ENCODE data around the gene TMEM19. TPM values are rescaled to one million over a fixed set of nuclear protein-coding genes. Genes with fewer than 3 reads are reported as not detected.

The TMEM19 gene
- total RNA-seq, 1 experiment from 2014 or later: 17.3 TPM

- no peaks in the 10 kb centered on the region for H3K79me1 ChIP-seq (ENCODE audit: insufficient read depth, low read depth, low read length, poor library complexity, severe bottlenecking)
- no peaks in the 10 kb centered on the region for H3K4me1 ChIP-seq (ENCODE audit: insufficient read depth, low read length)
- H4K91ac ChIP-seq (ENCODE audit: insufficient read length, low read depth, low read length): no peak overlapping the region
- H3K23me2 ChIP-seq (ENCODE audit: insufficient read length, low read depth, low read length, poor library complexity, severe bottlenecking): no peaks in the 10 kb centered on the region
- H2BK15ac ChIP-seq (ENCODE audit: low read depth, low read length): no peak overlapping the region
- no peaks in the 10 kb centered on the region for H4K20me1 ChIP-seq (ENCODE audit: control insufficient read depth, insufficient read depth, insufficient read length)
- H3K9me3 ChIP-seq (ENCODE audit: control insufficient read depth, low read depth, low read length): no peaks in the 10 kb centered on the region
- H4K5ac ChIP-seq (ENCODE audit: insufficient read length, low read depth, low read length): no peak overlapping the region
- H3K14ac ChIP-seq (ENCODE audit: insufficient read depth, low read length): no peak overlapping the region
- no peaks in the 10 kb centered on the region for H3K4me1 Mint-ChIP-seq
- H3K9me3 Mint-ChIP-seq: no peaks in the 10 kb centered on the region
- no peak overlapping the region for H4K8ac ChIP-seq (replicated peaks; ENCODE audit: insufficient read length, low read depth, low read length)
- H3K79me2 ChIP-seq (ENCODE audit: insufficient read depth, low read length): no peaks in the 10 kb centered on the region
- H3K27ac Mint-ChIP-seq: 0 out of 7 replicates have a peak overlapping the region, but pooled peaks of 1 of the 3 experiments have one; percentile 55
- H3K9ac ChIP-seq (ENCODE audit: extremely low read depth, insufficient read length, low read length): no peak overlapping the region
- no peak overlapping the region for H3K18ac ChIP-seq (ENCODE audit: insufficient read length, low read depth, low read length)
- no peaks in the 10 kb centered on the region for H3K27me3 Mint-ChIP-seq (ENCODE audit: low read depth)
- no peak overlapping the region for H3K27ac ChIP-seq (ENCODE audit: insufficient read length, low read depth, low read length)
- no peak for DNase-seq
- no peak for TF ChIP-seq CTCF (conservative IDR thresholded peaks at IDR 0.05)
- H3K27me3 ChIP-seq (ENCODE audit: insufficient read depth, low read length): no peaks in the 10 kb centered on the region
- H2AFZ ChIP-seq (ENCODE audit: low read length): no peak overlapping the region
- peaks cover 21 to 73% (median 54%) of the 10 kb centered on the region in 3 experiments; a peak in 6 of 7 replicates for H3K36me3 Mint-ChIP-seq (ENCODE audit: insufficient read depth in 1 of 3, low read depth in 3 of 3)
- H3K4me3 Mint-ChIP-seq: no peak overlapping the region
- no peak overlapping the region for H3K4ac ChIP-seq (ENCODE audit: low read depth, low read length)
- no peak overlapping the region for H3K56ac ChIP-seq (ENCODE audit: insufficient read length, low read depth, low read length)
- H3K23ac ChIP-seq (ENCODE audit: insufficient read length, low read depth, low read length): no peak overlapping the region
- H2BK12ac ChIP-seq (ENCODE audit: insufficient read length, low read depth, low read length): no peak overlapping the region
- H2AK5ac ChIP-seq (ENCODE audit: insufficient read length, low read length): no peak overlapping the region
- H3T11ph ChIP-seq (ENCODE audit: low read length): no peak overlapping the region
- no peak overlapping the region for H2BK5ac ChIP-seq (ENCODE audit: insufficient read length, low read length)
- H2BK120ac ChIP-seq (ENCODE audit: low read depth, low read length, poor library complexity, severe bottlenecking): no peak overlapping the region
- H3K4me2 ChIP-seq (ENCODE audit: insufficient read depth, insufficient read length, low read length): no peak overlapping the region
- H2BK20ac ChIP-seq (ENCODE audit: low read depth, low read length, poor library complexity, severe bottlenecking): no peak overlapping the region
Measured at GRCh38 chr12:71638499-71638898, 47.4 kb upstream of the TMEM19 start.
